Smooth muscle cell (in vitro differentiated cells): ENCODE results near the gene NDFIP2. TPM values are rescaled to one million over a fixed set of nuclear protein-coding genes. Genes with fewer than 3 reads are reported as not detected.
"Not testable (repeated sequence)": the region's sequence is repeated elsewhere in the genome, so short reads cannot be mapped to it uniquely, and the experiment has no call there.

Experiments
- DNase-seq: peaks from one replicate; lab custom pipeline; 2025; ENCODE audit not compliant: unreplicated experiment; lab: John Stamatoyannopoulos, UW
- H2AFZ ChIP-seq: fragments of 200-600 bp; sonication (generic); 2 replicates; pipeline ENCODE4 v1.6.0; 2016; ENCODE audit warnings: antibody characterized with exemption, low read depth, mild to moderate bottlenecking
- H3F3A ChIP-seq: fragments of 200-600 bp; sonication (generic); 2 replicates; pipeline ENCODE4 v1.6.0; 2017; ENCODE audit warnings: antibody characterized with exemption, low read depth
- H3K27ac ChIP-seq: fragments of 200-600 bp; sonication (generic); 2 replicates; pipeline ENCODE4 v1.5.1; 2016; ENCODE audit warnings: low read depth, mild to moderate bottlenecking
- H3K27me3 ChIP-seq: fragments of 200-600 bp; sonication (generic); 2 replicates; pipeline ENCODE4 v1.6.1; 2016; ENCODE audit warnings: low read depth, mild to moderate bottlenecking
- H3K36me3 ChIP-seq: fragments of 200-600 bp; sonication (generic); 2 replicates; pipeline ENCODE4 v1.5.1; 2016; ENCODE audit warnings: low read depth
- H3K4me1 ChIP-seq: fragments of 200-600 bp; sonication (generic); 2 replicates; pipeline ENCODE4 v1.5.1; 2016; ENCODE audit warnings: low read depth
- H3K4me2 ChIP-seq: fragments of 200-600 bp; sonication (generic); 2 replicates; pipeline ENCODE4 v1.6.0; 2016; ENCODE audit warnings: mild to moderate bottlenecking
- H3K4me3 ChIP-seq: fragments of 200-600 bp; sonication (generic); 2 replicates; pipeline ENCODE4 v1.5.1; 2016; ENCODE audit warnings: mild to moderate bottlenecking
- H3K79me2 ChIP-seq: fragments of 200-600 bp; sonication (generic); 2 replicates; pipeline ENCODE4 v1.6.0; 2016; ENCODE audit warnings: low read depth, mild to moderate bottlenecking
- H3K9ac ChIP-seq: fragments of 200-600 bp; sonication (generic); 2 replicates; pipeline ENCODE4 v1.6.0; 2016; ENCODE audit warnings: low read depth
- H3K9me3 ChIP-seq: fragments of 200-600 bp; sonication (generic); replicated peaks from 2 replicates; pipeline ENCODE4 v1.5.1; 2016; ENCODE audit warnings: low read depth
- H4K20me1 ChIP-seq: fragments of 200-600 bp; sonication (generic); 2 replicates; pipeline ENCODE4 v1.6.0; 2016; ENCODE audit warnings: low read depth
- CTCF ChIP-seq: fragments of 200-600 bp; sonication (generic); IDR thresholded peaks from 2 replicates; pipeline ENCODE4 v1.5.1; 2017; ENCODE audit warnings: borderline replicate concordance, mild to moderate bottlenecking, antibody characterized with exemption; ENCODE audit not compliant: insufficient read depth, poor library complexity, severe bottlenecking
- WGBS: methylation state at CpG from one replicate; pipeline ENCODE4 v1.1.7; 2016; ENCODE audit warnings: low lambda C conversion rate; 5-methylcytosine and 5-hydroxymethylcytosine counted together
- polyA plus RNA-seq: library from polyadenylated mRNA; unstranded; fragments of >200 nt; fragmentation: Nextera tagmentation; extraction: Ambion mirVana; gene quantifications from 2 replicates; pipeline ENCODE4 v1.2.1, GENCODE V29; 2016
- total RNA-seq: library from RNA; depleted of rRNA; stranded (reverse); fragments of >200 nt; gene quantifications from 2 replicates; pipeline ENCODE4 v1.2.3, GENCODE V29; 2014

Gene NDFIP2
- total and polyA plus RNA-seq, 2 experiments from 2014 or later = 34.0 to 75.6 TPM

GRCh38 chr13:79590394-79590676, 109.4 kb downstream of the NDFIP2 start:
- no peak for DNase-seq
- no peak for TF ChIP-seq CTCF
- no peaks in the 10 kb centered on the region for H3K4me1 ChIP-seq
- peaks cover 7% of the 10 kb centered on the region for H3F3A ChIP-seq
- H3K4me3 ChIP-seq = no peak overlapping the region
- no peak overlapping the region for H3K4me2 ChIP-seq
- H3K79me2 ChIP-seq = no peaks in the 10 kb centered on the region
- no peak overlapping the region for H2AFZ ChIP-seq
- no peaks in the 10 kb centered on the region for H3K9me3 ChIP-seq
- H3K9ac ChIP-seq = no peak overlapping the region
- H3K27me3 ChIP-seq = no peaks in the 10 kb centered on the region
- no peak overlapping the region for H3K27ac ChIP-seq
- H4K20me1 ChIP-seq = no peaks in the 10 kb centered on the region
- H3K36me3 ChIP-seq = no peaks in the 10 kb centered on the region

GRCh38 chr13:79591493-79591892, 110.5 kb downstream of the NDFIP2 start:
- no peaks in the 10 kb centered on the region for H3K79me2 ChIP-seq
- no peak overlapping the region for H3K4me2 ChIP-seq
- H3F3A ChIP-seq = peaks cover 7% of the 10 kb centered on the region
- H3K27me3 ChIP-seq = no peaks in the 10 kb centered on the region
- H3K9me3 ChIP-seq = no peaks in the 10 kb centered on the region
- no peak for TF ChIP-seq CTCF
- no peak overlapping the region for H3K9ac ChIP-seq
- no peak overlapping the region for H2AFZ ChIP-seq
- DNase-seq = no peak
- H3K4me3 ChIP-seq = no peak overlapping the region
- no peaks in the 10 kb centered on the region for H4K20me1 ChIP-seq
- no peak overlapping the region for H3K27ac ChIP-seq
- H3K36me3 ChIP-seq = no peaks in the 10 kb centered on the region
- H3K4me1 ChIP-seq = no peaks in the 10 kb centered on the region

DNA sequence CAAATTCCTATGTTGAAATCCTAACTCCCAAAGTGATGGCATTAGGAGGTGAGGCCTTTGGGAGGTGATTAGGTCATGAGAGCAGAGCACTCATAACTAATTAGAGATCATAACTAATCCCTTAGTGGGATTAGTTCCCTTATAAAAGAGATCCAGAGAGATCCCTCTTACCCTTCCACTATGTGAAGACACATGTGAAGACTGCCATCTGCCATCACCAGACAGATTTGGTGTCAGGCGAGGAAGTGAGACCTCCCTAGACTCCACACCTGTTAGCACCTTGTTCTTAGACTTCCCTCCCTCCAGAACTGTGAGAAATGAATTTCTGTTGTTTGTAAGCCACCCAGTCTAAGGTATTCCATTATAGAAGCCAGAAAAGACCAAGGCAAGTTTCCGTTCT, 112.2 kb downstream of the NDFIP2 start:
- no peak overlapping the region for H2AFZ ChIP-seq
- 75% methylated on average over 2 of the region's 2 CpGs for WGBS
- H3K4me3 ChIP-seq = no peak overlapping the region
- H3K27ac ChIP-seq = peak overlapping the region; percentile 50
- H3K9me3 ChIP-seq = no peaks in the 10 kb centered on the region
- H3K4me2 ChIP-seq = no peak overlapping the region
- H3F3A ChIP-seq = peaks cover 7% of the 10 kb centered on the region
- no peaks in the 10 kb centered on the region for H3K4me1 ChIP-seq
- no peaks in the 10 kb centered on the region for H3K79me2 ChIP-seq
- no peaks in the 10 kb centered on the region for H3K27me3 ChIP-seq
- no peak for DNase-seq
- H3K36me3 ChIP-seq = no peaks in the 10 kb centered on the region
- H3K9ac ChIP-seq = no peak overlapping the region
- no peaks in the 10 kb centered on the region for H4K20me1 ChIP-seq
- no peak for TF ChIP-seq CTCF

DNA sequence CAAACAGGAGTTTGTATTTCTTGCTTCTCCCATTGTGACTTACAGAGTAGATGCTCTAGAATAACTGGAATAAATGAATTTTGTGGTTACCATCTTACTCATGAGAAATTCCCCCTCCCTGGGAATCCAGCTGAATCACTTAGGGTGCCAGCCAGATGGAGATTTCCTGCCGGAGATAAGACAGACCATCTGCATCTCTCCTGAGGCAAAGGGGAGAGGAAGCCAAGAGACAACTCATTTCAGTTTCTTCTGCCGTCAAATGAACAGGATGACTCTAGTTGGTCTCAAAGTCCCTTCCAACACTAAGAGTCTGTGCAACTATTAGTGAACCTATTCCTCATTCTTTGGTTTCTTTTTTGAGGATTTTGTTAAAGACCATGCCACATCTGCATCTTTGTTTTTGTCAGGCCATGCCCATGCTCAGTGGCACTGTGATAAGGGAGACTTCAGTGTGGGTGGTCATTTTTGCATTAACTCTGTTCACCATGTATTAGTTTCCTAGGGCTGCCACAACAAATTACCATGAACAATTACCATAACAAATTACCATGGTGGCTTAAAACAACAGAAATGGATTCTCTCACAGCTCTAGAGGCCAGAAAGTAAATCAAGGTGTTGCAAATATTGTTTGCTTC, 112.8 kb downstream of the NDFIP2 start:
- Histone ChIP-seq H3K4me2 (peak overlapping the region; percentile 33), H3K4me3 (no peak overlapping the region), H3K27me3 (no peaks in the 10 kb centered on the region), H3K27ac (peak overlapping the region; percentile 50), H3K4me1 (no peaks in the 10 kb centered on the region), H3F3A (peaks cover 7% of the 10 kb centered on the region), H3K79me2 (no peaks in the 10 kb centered on the region), H4K20me1 (no peaks in the 10 kb centered on the region), H3K9me3 (no peaks in the 10 kb centered on the region), H3K36me3 (no peaks in the 10 kb centered on the region), H2AFZ (no peak overlapping the region), H3K9ac (no peak overlapping the region)
- 26% methylated on average over 2 of the region's 2 CpGs for WGBS
- DNase-seq = no peak
- TF ChIP-seq CTCF = no peak

GRCh38 chr13:79600146-79600545, 119.2 kb downstream of the NDFIP2 start:
- not testable (repeated sequence) for H3K4me2 ChIP-seq, H3K9ac ChIP-seq, H3K9me3 ChIP-seq, H3K27me3 ChIP-seq, H3K4me3 ChIP-seq, H2AFZ ChIP-seq, H4K20me1 ChIP-seq, H3K27ac ChIP-seq, H3K79me2 ChIP-seq, H3K4me1 ChIP-seq, DNase-seq, H3K36me3 ChIP-seq, H3F3A ChIP-seq
- WGBS = 97% methylated on average over 20 of the region's 33 CpGs
